Body of pancreas (tissue), 4 donors: ENCODE measurements around the gene PGAM2.

Experiments used
- CTCF ChIP-seq, 7 experiments: fragments of 450-650 bp in 4 of 7; fragments of 200-600 bp in 3 of 7; sonication (generic) in 3 of 7; IDR thresholded peaks; one replicate each; pipeline ENCODE4 v1.5.1; 2016 to 2019; ENCODE audit warnings: antibody characterized with exemption in 7 of 7
- POLR2A ChIP-seq, 3 donors: fragments of 450-650 bp; IDR thresholded peaks; one replicate each; pipeline ENCODE4 v1.6.1; 2016; ENCODE audit warnings: antibody characterized with exemption in 3 of 3, mild to moderate bottlenecking in 2 of 3

GRCh38 chr7:44048031-44048795, 17.2 kb downstream of the PGAM2 start:
- TF ChIP-seq CTCF (IDR thresholded peaks at IDR 0.05) (no peak), POLR2A (IDR thresholded peaks at IDR 0.05) (no peak)
